GM12864 (cell line): ENCODE measurements around the gene PTPN14.

Experiments
- DNase-seq: peaks from one replicate; pipeline ENCODE4 v3.0.0-alpha.2; 2011; ENCODE audit warnings: low read depth
- H3K4me3 ChIP-seq: 2 replicates; pipeline ENCODE4 v1.5.1; 2011; ENCODE audit warnings: mild to moderate bottlenecking, low read depth, low read length, control low read depth
- TF ChIP-seq, protein P1 (sequence below): IDR thresholded peaks from 2 replicates; pipeline ENCODE4 v1.5.1; 2011; ENCODE audit warnings: low read depth, mild to moderate bottlenecking, moderate library complexity, low read length, control low read depth, inconsistent platforms; ENCODE audit errors: missing control alignments

The PTPN14 gene

GRCh38 chr1:214429951-214430770, 121.2 kb downstream of the PTPN14 start:
- TF ChIP-seq, protein P1, sequence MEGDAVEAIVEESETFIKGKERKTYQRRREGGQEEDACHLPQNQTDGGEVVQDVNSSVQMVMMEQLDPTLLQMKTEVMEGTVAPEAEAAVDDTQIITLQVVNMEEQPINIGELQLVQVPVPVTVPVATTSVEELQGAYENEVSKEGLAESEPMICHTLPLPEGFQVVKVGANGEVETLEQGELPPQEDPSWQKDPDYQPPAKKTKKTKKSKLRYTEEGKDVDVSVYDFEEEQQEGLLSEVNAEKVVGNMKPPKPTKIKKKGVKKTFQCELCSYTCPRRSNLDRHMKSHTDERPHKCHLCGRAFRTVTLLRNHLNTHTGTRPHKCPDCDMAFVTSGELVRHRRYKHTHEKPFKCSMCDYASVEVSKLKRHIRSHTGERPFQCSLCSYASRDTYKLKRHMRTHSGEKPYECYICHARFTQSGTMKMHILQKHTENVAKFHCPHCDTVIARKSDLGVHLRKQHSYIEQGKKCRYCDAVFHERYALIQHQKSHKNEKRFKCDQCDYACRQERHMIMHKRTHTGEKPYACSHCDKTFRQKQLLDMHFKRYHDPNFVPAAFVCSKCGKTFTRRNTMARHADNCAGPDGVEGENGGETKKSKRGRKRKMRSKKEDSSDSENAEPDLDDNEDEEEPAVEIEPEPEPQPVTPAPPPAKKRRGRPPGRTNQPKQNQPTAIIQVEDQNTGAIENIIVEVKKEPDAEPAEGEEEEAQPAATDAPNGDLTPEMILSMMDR: no peak
- H3K4me3 ChIP-seq: no peak overlapping the region
- DNase-seq: no peak

DNA sequence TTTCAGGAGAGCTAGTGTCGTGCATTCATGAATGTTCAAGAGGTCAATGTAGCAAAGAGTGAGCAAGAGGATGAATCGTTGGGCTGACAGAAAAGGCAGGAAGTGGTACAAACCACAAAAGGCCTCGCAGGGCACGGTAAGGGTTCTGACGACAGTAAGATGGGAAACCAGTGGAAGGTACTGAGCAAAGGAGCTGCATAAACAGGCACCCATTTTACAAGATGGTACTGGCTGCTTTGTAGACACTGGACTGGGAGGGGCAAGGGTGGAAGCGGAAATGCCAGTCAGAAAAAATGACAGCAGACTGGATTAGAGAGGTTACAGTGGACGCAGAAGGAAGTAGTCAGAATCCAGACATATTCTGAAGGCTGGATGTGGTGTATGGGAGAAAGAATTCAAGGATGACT, 123.5 kb downstream of the PTPN14 start:
- TF ChIP-seq, protein P1: no peak
- H3K4me3 ChIP-seq: no peak overlapping the region
- peak; percentile 61 for DNase-seq

DNA sequence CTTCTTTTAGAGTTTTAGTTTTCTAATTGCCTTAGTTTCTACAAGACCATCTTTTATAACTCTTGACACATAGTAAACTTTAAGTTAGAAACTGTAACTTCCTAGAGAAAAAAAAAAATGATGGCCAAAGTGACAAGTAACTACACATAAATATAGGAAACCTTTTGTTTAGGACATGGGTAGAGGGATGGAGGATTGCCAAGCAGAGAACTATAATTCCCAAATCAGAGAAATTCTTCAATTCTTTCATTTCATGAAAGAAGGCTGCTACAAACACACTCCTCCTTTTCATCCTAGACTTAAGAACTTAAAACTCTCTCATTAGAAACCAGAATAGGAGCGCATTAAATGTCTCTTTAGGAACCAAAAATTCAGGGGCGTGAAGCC, 125.0 kb downstream of the PTPN14 start:
- H3K4me3 ChIP-seq: no peak overlapping the region
- TF ChIP-seq, protein P1: no peak
- no peak for DNase-seq

- no peak overlapping the region for H3K4me3 ChIP-seq
- DNase-seq: no peak
- TF ChIP-seq, protein P1: no peak
Observed at GRCh38 chr1:214425716-214426425, 125.5 kb downstream of the PTPN14 start.

DNA sequence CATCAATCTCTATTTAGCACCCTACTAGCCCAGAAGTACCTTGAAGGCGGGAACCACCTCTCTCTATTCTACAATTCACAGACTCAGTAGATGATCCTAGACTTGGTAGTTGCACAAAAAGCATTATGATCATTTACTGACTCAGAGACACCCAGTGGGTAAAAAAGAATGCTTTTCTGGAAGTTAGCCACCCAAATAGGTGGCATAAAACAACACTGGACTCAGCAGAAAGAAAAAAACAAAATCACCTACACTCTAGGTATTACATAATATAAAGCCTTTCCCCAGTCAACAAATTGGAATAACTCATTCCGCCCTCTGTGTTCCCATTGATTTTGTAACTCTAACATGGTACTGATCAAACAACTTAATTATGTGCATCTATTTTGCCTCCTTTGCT, 126.3 kb downstream of the PTPN14 start:
- TF ChIP-seq, protein P1: no peak
- no peak overlapping the region for H3K4me3 ChIP-seq
- no peak for DNase-seq

DNA sequence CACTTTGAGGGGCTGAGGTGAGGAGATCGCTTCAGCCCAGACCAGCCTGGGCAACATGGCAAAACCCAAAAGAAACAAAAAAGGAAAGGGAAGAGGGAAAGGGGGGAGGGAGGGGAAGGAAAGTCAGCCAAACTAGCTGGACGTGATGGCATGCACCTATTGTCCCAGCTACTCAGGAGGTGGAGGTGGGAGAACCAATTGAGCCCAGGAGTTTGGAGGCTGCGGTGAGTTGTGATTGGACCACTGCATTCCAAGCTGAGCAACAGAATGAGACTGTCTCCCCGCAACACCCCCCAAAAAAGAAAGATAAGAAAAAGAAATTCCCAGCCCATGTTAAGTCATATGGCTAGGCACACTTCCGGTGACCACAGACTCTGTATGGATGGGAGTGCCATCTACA, 128.4 kb downstream of the PTPN14 start:
- DNase-seq: no peak
- H3K4me3 ChIP-seq: no peak overlapping the region
- TF ChIP-seq, protein P1: no peak
